ENCODE data around the gene ADAMTS12. TPM values are rescaled to one million over a fixed set of nuclear protein-coding genes. Genes with fewer than 3 reads are reported as not detected.
"Not testable (repeated sequence)": the region's sequence is repeated elsewhere in the genome, so short reads cannot be mapped to it uniquely, and the experiment has no call there.

Gene ADAMTS12
- total RNA-seq, 2 experiments from 2014 or later, result not detected

DNA sequence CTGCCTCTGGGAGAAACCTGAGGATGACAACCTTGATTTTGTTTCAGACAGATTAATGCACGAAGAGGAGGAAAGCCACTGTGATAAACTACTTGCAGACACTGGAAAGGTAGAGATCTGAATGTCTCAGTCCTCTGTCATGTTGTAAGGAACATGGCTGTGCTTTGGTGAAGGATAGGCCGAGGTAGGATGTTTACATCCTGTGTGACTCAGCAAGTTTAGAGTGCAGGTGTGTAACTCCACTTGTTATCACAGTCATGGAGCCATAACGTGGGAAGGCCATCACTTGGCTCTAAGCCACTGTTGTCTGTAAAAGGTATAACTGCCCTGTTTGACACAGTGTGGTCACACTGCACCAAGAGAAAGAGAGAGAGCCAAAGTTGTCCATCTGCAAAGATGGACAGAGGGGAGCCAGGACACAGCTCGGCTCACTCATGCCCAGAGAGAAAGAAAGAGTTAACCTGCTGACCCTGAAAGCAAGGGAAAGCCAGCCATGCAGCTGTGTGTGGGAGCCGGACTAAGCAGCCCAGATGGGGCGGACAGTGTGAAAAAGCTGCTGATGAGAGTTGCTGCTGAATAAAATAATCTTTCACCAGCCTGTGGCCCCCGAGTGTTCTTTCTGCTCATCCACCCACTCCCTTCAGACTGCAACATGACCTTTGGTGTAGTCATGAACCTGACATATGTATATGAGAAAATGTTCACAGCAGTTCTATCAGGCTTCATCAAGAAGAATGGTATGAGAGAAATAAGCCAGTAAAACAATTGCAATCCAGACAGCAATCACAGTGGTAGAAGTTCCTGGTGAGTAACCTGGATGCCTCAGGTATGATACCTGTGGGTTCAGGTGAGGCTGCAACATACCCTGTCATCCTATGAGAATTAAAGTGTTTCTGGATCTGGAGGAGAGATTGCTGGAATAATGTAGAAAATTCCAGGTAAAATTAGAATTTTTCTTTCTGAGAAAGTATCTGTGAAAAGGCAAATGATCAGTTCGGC, 335.2 kb downstream of the ADAMTS12 start:
- Mint-ChIP-seq H3K27ac (no peak overlapping the region), H3K4me3 (no peak overlapping the region), H3K9me3 (no peaks in the 10 kb centered on the region), H3K27me3 (no peaks in the 10 kb centered on the region), H3K36me3 (ENCODE audit: low read depth) (no peaks in the 10 kb centered on the region), H3K4me1 (ENCODE audit: low read depth) (no peaks in the 10 kb centered on the region)
- ChIA-PET CTCF (no interaction called here), POLR2A (no interaction called here)
- TF ChIP-seq, protein P1, sequence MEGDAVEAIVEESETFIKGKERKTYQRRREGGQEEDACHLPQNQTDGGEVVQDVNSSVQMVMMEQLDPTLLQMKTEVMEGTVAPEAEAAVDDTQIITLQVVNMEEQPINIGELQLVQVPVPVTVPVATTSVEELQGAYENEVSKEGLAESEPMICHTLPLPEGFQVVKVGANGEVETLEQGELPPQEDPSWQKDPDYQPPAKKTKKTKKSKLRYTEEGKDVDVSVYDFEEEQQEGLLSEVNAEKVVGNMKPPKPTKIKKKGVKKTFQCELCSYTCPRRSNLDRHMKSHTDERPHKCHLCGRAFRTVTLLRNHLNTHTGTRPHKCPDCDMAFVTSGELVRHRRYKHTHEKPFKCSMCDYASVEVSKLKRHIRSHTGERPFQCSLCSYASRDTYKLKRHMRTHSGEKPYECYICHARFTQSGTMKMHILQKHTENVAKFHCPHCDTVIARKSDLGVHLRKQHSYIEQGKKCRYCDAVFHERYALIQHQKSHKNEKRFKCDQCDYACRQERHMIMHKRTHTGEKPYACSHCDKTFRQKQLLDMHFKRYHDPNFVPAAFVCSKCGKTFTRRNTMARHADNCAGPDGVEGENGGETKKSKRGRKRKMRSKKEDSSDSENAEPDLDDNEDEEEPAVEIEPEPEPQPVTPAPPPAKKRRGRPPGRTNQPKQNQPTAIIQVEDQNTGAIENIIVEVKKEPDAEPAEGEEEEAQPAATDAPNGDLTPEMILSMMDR (IDR thresholded peaks at IDR 0.05), result no peak
- intact Hi-C loops (cut with micrococcal nuclease), result no loop called here
- no peak for DNase-seq
- ATAC-seq, result no peak

DNA sequence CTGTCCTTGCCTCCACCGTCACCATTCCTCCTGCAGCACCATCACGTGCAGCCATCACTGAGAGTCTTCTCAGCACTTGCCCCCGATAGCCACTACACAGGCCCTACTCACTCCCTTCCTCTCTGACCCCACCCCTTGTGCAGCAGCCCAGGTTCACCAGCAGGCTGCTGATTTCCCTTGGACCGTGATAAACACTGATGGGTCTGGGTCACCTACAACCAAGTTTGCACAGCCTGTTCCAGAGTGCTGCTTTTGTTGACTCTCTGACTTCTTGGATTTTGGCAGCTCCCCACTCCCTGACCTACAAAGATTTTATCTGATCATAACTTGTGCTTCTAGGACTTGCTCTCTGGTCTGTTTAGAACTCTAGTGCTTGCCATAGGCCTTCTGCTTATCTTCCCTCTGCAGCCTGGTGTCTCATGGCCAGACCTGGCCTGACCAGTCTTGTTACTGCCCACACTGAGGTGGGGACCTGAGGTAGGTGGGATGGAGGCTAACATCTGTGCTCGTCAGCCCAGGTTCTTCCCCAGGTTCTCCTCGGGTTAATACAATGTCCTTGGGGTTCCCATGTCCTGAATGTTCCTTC, 341.7 kb downstream of the ADAMTS12 start:
- no peaks in the 10 kb centered on the region for H3K4me1 Mint-ChIP-seq (ENCODE audit: low read depth)
- H3K9me3 Mint-ChIP-seq, result peaks cover 1% of the 10 kb centered on the region
- TF ChIP-seq, protein P1 (IDR thresholded peaks at IDR 0.05), result no peak
- DNase-seq (no peak), ATAC-seq (no peak)
- no peak overlapping the region for H3K27ac Mint-ChIP-seq
- H3K36me3 Mint-ChIP-seq (ENCODE audit: low read depth), result no peaks in the 10 kb centered on the region
- POLR2A ChIA-PET, result no interaction called here
- no peak overlapping the region for H3K4me3 Mint-ChIP-seq
- CTCF ChIA-PET, result no interaction called here
- intact Hi-C loops (cut with micrococcal nuclease), result no loop called here
- H3K27me3 Mint-ChIP-seq, result peaks cover 7% of the 10 kb centered on the region

DNA sequence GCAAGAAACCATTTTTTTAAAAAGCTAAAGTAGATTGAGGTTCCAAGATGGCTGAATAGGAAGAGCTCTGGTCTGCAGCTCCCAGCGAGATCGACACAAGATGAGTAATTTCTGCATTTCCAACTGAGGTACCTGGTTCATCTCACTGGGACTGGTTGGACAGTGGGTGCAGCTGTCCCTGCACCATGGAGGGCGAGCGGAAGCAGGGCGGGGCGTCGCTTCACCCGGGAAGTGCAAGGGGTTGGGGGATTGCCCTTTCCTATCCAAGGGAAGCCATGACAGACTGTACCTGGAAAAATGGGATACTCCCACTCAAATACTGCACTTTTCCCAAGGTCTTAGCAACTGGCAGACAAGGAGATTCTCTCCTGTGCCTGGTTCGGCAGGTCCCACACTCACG, 352.0 kb downstream of the ADAMTS12 start:
- CTCF ChIA-PET; intact Hi-C loops (cut with micrococcal nuclease): not testable (repeated sequence)

DNA sequence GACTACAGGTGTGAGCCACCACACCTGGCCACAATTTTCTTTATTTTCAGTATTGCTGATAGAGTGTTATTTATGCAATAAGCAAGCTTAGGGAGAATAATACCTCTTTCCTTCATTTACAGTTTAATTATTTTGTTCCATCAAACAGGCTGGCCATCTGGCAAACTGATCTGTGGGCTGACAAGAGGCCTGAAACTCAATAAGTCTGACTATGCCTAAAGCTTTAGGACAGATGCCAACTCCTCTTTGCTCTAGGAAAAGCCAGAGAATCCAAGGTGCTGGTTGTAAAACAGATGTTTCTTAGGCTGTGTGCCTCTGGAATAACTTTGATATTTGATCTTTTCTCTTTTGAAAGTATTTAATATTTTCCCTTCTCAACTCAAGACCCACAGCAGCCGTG, 352.6 kb downstream of the ADAMTS12 start:
- TF ChIP-seq, protein P1 (IDR thresholded peaks at IDR 0.05), result no peak
- no peaks in the 10 kb centered on the region for H3K4me1 Mint-ChIP-seq (ENCODE audit: low read depth)
- ATAC-seq, result no peak
- intact Hi-C loops (cut with micrococcal nuclease), result no loop called here
- CTCF ChIA-PET, result no interaction called here
- no peak overlapping the region for H3K27ac Mint-ChIP-seq
- DNase-seq, result no peak
- H3K4me3 Mint-ChIP-seq, result no peak overlapping the region
- peaks cover 11% of the 10 kb centered on the region for H3K27me3 Mint-ChIP-seq
- H3K36me3 Mint-ChIP-seq (ENCODE audit: low read depth), result no peaks in the 10 kb centered on the region
- POLR2A ChIA-PET, result no interaction called here
- peaks cover 2% of the 10 kb centered on the region for H3K9me3 Mint-ChIP-seq

More for the DNA sequence above, 352.0 kb downstream of the ADAMTS12 start:
- H3K4me3 Mint-ChIP-seq; ATAC-seq; POLR2A ChIA-PET; DNase-seq; H3K4me1 Mint-ChIP-seq (ENCODE audit: low read depth); H3K27ac Mint-ChIP-seq; H3K9me3 Mint-ChIP-seq; H3K36me3 Mint-ChIP-seq (ENCODE audit: low read depth): not testable (repeated sequence)
- H3K27me3 Mint-ChIP-seq, result peaks cover 11% of the 10 kb centered on the region

DNA sequence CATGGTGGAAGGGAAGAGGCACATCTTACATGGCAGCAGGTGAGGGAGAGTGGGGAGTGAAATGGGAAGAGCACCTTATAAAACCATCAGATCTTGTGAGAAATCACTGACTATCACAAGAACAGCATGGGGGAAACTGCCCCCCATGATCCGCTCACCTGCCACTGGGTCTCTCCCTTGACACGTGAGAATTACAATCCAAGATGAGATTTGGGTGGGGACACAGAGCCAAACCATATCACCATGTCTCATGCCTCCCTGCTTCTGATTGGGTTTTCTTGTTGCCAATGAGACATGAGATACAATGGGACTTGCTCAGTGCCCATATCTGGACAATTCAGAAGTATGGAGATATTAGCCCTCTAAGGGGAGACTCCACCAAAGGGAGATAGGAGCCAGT, 353.6 kb downstream of the ADAMTS12 start:
- intact Hi-C loops (cut with micrococcal nuclease), result no loop called here
- Mint-ChIP-seq H3K9me3 (no peaks in the 10 kb centered on the region), H3K27me3 (peaks cover 11% of the 10 kb centered on the region), H3K27ac (no peak overlapping the region), H3K36me3 (ENCODE audit: low read depth) (no peaks in the 10 kb centered on the region), H3K4me3 (no peak overlapping the region), H3K4me1 (ENCODE audit: low read depth) (no peaks in the 10 kb centered on the region)
- DNase-seq, result no peak
- ChIA-PET CTCF (no interaction called here), POLR2A (no interaction called here)
- no peak for ATAC-seq
- TF ChIP-seq, protein P1 (IDR thresholded peaks at IDR 0.05), result no peak

Measured in activated CD8-positive, alpha-beta T cell treated with anti-CD3 and anti-CD28 coated beads for 36 hours (primary cell).